Ecto neural progenitor cell (in vitro differentiated cells): ENCODE measurements around the gene USP38.
A peak's percentile ranks its signal among the peaks of the same experiment; 100 is the strongest.
"Not testable (repeated sequence)": the region's sequence is repeated elsewhere in the genome, so short reads cannot be mapped to it uniquely, and the experiment has no call there.

Experiments
- DNase-seq: peaks from one replicate; pipeline ENCODE4 v3.0.0-alpha.2; 2018; ENCODE audit warnings: low spot score

USP38 gene

DNA sequence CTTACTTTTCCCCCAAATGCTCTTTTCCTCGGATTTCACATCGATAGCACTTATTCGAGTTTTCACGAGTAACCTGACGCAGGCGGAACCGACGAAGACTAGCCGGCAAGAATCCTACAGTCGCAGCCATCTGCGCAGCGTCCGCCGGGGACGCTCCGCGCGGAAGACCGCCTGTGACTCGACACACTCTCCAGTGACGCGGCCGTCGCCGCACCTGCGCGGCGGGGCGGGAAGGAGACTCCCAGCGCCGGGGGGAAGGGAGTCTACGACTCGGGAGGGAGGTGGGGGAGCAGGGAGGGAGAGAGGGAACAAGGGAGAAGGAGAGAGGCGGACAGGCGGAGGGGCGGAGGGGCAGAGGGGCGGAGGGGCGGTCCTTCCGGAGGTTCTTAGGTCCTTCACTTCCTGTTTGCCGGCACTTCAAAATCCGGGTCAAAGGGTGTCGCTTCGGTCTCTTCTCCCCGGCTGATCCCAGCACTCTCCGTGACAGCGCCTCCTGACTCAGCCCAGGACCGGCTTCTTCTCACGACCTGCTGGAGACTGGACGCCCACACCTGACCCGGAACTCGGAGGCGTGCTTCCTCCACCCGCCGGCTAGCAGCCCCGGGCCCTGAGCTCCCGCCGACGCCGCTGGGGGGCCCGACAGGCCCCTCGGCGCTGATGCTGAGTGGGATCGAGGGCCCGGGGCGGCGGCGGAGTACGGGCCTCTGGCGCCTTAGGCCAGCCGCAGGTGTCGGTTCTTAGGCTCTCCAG lies at the start of gene USP38:
TSS of gene USP38 (plus strand) at position 415 of the 750 bp plus-strand sequence. CDS start 534 bp downstream, outside the sequence.
- DNase-seq = peak; percentile 91

GRCh38 chr4:143135358-143135757 lies 49.4 kb upstream of the USP38 start:
- no peak for DNase-seq

DNA sequence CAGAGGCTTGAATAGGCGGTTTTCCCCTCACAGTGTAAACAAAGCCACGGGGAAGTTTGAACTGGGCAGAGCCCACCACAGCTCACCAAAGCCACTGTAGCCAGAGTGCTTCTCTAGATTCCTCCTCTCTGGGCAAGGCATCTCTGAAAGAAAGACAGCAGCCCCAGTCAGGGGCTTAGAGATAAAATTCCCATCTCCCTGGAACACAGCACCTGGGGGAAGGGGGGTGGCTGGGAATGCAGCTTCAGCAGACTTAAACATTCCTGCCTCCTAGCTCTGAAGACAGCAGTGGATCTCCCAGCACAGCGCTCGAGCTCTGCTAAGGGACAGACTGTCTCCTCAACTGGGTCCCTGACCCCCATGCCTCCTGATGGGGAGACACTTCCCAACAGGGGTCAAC lies 44.0 kb upstream of the USP38 start:
- DNase-seq = no peak

- DNase-seq = no peak
These were observed 36.2 kb upstream of the USP38 start for GRCh38 chr4:143148521-143148920.

DNA sequence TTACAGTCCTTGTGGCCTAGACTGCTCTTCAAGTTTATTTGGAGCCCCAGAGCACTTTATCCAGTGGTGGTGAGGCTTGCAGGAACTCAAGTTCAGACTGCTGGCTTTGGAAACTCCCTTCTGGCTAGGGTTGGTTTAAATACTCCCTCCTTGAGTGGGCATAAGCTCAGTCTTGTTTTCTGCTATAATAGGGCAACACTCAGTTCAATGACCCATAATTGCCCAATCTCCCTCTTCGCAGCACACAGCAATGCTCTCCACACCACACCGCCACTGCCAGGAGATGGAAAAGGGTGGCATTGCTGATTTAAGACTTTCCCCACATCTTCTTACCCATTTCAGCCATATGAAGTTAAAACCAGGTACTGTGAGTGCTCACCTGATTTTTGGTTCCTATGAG lies 27.9 kb upstream of the USP38 start:
- no peak for DNase-seq

DNA sequence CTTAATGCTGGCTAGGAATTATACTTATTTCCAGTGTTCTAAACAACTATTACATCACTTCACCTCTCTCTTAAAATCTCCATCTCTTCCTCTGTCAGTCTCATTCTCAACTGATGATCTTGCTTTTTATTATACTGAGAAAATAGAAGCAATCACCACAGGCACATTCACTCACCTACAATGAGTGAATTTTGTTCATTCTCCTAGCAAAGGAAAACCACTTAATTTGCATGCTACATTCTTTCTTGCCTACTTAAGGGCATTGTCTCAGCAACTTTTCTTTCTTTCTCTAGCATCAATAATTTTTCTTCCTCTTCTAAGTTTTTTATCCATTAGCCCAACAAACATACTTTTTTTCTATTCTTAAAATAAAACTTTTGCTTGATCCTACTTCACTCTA lies 21.1 kb upstream of the USP38 start:
- no peak for DNase-seq

- DNase-seq = not testable (repeated sequence)
These were observed 18.0 kb upstream of the USP38 start for GRCh38 chr4:143166722-143167121.

DNA sequence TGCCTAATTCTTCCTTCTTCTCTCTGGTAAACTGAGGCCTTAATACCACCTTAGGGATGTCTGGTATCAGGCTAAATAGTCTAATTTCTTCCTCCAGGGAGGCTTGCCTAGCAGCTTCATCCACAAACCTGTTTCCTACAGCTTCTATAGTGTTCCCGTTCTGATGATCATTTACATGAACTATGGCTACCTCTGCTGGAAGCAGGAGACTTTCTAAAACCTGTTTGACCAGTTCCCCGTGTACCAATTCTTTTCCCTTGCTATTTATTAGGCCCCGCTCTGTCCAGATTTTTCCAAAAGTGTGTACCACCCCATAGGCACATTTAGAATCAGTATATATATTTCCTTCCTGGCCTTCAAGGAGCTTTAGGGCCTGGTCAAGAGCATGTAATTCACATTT lies 5.8 kb upstream of the USP38 start:
- DNase-seq = no peak

DNA sequence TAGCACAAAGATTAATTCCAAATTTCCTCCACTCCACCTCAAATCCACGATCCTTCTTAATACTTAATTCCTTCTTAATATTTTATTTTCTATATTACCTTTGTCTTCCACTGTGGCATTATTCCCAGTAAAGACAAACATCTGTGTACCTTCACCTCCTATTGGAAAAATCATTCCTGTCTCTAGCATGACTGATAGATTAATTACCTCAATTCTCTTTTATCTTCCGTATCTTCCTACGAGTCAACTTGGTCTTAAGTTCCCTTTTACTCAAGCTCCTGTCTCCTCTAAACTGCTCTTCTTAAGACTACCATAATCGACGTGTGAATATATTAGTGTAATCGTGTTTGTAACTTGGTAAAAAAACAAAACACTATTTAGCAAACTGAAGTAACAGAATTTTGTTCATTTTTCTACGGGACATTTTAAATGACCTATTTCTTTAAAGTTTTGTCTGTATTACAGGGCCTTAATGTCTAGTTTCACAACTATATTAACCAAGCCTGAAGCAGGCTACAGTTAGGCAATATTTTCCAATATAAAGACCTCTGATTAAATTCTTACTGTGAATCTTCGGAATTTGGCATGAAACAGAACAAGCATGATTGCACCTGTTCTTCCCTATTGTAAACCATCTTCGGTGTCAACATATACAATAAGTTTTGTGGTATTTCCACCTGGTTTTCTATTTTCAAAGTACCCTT lies 1.1 kb upstream of the USP38 start:
- no peak for DNase-seq

GRCh38 chr4:143184217-143184502 lies 557 bp upstream of the USP38 start:
- no peak for DNase-seq

- no peak for DNase-seq
These were observed 763 bp downstream of the USP38 start for GRCh38 chr4:143185253-143186107.

DNA sequence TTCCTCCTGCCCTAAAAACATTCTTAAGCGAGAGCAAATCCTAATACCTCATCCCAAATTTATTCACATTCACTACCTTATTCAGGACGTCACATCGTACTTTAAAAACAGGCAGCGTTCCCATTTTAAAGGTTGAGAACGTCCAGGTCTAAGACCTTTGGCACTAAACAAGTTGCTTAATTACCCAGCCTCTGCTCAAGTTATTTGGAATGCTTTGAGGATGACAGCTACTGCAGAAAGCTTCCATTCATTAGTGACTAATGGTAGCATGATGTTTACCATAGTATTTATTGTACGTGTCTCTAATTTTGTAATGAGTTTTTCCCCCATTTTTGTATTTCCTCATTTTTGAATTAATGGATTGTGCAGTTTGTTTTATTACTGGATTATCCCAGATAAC lies 1.5 kb downstream of the USP38 start:
- no peak for DNase-seq

DNA sequence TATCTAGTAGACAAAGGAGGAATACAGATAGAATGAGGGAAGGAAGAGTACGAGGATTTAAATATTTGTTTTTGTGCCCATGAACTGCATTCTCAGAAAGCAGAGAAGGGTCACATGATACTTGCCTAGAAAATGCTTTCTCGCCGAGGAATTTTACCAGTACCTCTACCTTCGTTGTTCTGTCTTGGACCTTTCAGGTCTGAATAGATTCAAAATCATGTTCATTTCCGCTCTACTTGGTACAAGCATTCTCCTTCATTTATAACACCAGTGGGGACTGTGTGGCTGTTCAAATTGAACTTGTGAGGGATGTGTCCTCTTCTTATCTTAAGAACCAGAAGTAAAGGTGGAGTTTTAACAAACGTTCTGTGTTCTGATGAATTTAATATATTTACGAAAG lies 1.9 kb downstream of the USP38 start:
- DNase-seq = no peak

DNA sequence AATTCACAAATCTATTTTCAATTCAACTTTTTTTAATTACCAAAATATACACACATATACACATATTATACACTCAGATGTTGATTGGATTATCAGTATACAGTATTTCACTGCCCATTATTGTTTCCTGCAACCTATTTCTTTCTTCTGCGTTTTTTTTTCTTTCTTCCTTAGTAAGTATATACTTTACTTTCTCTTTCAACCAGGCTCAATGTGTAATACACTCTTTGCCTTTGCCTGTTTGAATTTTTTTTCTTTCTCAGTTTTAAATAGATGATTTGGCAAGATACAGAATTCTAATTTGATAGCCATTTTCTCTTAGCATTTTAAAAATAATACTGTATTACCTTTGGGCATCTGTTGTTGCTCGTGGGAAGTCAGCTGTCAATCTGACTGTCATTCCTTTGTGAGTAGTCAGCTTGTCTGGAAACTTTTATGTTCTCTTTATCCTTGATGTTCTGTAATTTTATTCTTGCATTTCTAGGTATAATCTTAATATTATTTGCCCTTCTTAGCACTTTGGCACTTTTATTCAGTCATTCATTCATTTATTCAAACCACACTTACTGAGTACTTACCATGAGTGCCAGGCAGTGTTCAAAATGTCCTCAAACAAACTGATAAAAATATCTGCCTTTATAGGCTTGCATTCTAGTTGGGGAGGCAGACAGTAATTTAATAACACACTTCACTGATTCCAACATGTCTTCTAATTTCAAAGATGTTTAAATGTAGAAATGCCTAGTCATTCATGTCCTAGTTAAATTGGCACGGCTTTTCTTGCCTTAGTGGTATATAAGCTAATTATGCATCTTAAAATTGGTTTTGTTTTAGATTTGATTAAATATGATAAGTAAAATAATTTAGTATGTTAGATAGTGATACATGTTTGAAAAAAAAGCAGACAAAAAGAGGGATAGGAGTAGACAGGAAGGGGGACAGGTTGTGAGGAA lies 3.7 kb downstream of the USP38 start:
- no peak for DNase-seq

GRCh38 chr4:143189528-143189927 lies 4.8 kb downstream of the USP38 start:
- DNase-seq = no peak

DNA sequence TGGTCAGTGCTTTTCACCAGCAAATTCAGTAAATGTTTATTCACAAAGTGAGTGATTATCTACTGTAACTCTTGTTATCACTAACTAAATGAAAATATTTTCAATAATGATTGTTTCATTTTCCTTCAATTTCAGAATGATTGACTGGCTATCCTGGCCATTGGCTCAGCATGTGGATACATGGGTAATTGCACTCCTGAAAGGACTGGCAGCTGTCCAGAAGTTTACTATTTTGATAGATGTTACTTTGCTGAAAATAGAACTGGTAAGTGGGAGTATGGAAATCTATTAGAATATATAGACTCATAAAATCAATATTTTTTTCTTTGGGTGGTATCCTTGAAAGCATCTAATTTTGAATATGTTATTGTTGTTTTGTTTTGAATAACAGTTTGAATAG lies 10.9 kb downstream of the USP38 start:
- no peak for DNase-seq

DNA sequence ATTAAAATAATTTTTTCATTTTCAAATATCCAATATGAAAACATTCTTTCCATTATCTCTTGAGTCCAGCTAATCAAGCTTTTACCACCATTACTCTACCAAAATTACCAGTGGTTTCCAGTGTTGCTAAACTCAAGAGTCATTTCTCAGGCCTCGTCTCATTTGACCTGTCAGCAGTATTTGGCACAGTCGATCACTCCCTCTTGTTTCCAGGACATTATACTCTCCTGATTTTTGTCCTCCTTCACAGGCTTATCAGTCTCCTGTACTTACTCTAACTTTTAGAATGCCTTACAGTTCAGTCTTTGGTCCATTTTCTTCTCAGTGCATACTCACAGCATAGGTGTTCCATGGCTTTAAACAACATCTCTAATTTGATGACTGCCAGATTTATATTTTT lies 11.6 kb downstream of the USP38 start:
- no peak for DNase-seq

DNA sequence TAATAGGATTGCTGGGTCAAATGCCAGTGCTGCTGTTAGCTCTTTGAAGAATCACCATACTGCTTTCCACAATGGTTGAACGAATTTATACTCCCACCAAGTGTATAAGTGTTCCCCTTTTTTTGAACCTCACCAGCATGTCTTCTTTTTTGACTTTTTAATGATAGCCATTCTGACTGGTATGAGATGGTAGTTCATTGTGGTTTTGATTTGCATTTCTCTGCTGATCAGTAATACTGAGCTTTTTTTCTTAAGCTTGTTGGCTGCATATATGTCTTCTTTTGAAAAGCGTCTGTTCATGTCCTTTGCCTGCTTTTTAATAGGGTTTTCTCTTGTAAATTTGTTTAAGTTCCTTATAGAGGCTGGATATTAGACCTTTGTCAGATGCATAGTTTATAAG lies 14.8 kb downstream of the USP38 start:
- no peak for DNase-seq

DNA sequence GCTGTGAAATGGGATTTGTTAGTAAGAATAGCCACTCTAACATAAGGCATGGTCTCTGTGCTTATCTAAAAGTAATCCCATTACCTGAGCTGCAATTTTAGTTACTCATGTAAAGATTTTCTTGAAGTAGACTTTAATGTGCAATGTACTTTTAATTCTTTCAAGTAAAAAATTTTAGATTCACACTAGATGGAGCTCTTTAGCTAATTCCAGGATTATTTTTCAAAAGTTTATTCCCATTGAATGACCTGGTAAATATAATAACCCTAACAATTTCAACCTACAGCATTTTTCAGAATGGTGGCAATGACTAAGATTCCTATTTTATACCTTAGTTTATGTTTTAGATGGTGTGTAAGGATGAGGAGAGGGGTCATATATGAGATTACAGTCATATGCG lies 18.1 kb downstream of the USP38 start:
- DNase-seq = no peak

DNA sequence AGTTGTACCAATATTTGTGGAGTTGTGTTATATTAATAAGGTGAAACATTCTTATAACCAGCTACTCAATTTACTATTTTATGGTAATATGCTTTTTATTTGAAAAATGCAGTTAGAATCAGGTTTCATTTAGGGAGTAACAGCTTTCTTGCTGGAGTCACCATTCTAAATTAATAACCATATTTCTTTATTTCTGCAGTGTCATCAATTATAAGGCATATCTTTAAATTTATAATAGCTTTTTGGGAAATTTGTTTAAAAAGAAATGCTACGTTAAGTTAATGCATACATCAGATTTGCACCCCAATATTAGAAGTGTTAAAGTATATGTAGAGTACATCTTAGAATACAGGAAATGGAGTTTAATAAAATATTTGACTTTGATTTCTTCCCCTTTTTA lies 18.9 kb downstream of the USP38 start:
- no peak for DNase-seq

- no peak for DNase-seq
These were observed 22.8 kb downstream of the USP38 start for GRCh38 chr4:143207555-143207954.

GRCh38 chr4:143212566-143212965 lies 27.8 kb downstream of the USP38 start:
- no peak for DNase-seq
